ENCODE measurements around the gene BDP1. TPM values are rescaled to one million over a fixed set of nuclear protein-coding genes. Genes with fewer than 3 reads are reported as not detected.
A peak's percentile ranks its signal among the peaks of the same experiment; 100 is the strongest.
"Not testable (repeated sequence)": the region's sequence is repeated elsewhere in the genome, so short reads cannot be mapped to it uniquely, and the experiment has no call there.

Gene BDP1
- total RNA-seq, 3 donors from 2014 or later, result 37.0 to 38.3 (median 37.3) TPM

DNA sequence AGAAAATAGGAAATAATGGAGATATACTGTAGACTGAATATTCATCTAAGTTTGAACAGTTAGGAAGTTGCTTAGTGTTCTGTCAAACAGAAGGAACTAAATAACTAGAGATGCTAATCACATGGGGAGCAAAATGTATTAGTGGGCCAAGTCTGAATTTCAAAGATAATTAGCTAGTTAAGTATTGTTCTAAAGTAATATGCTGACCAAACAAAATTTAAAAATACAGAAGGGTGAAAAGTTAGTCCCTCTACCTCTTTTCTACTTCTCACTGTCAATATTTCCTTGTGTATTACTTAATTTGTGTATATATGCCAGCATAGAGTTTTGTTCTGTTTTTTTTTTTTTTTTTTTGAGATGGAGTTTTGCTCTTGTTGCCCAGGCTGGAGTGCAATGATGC lies 135.6 kb downstream of the BDP1 start:
- H3K4me1 Mint-ChIP-seq (ENCODE audit: low read depth), result peaks cover 42% of the 10 kb centered on the region
- H3K27me3 Mint-ChIP-seq (ENCODE audit: low read depth), result no peaks in the 10 kb centered on the region
- H3K4me3 Mint-ChIP-seq, result no peak overlapping the region
- H3K9me3 Mint-ChIP-seq, result no peaks in the 10 kb centered on the region
- ATAC-seq (no peak), DNase-seq (no peak)
- H3K36me3 Mint-ChIP-seq (ENCODE audit: insufficient read depth), result peaks cover 19% of the 10 kb centered on the region

DNA sequence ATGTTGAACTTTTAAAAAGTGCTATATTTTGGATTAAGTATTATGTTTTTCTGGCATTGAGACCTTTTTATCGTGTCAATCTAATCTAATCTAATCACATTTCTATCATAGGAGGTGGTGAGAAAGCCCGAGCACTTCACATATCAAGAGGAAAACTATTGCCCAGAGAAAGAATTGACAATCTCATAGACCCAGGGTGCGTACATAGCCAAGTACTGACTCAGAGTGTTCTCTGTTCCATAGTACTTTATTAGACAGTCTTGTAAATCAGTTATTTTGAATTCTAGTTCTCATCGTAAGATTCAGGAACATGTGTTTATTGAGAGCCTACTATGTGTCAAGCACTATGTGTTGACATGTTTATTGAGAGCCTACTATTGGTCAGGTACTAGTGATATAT lies 140.7 kb downstream of the BDP1 start:
- ATAC-seq (no peak), DNase-seq (no peak)
- H3K4me3 Mint-ChIP-seq, result no peak overlapping the region
- H3K27me3 Mint-ChIP-seq (ENCODE audit: low read depth), result no peaks in the 10 kb centered on the region
- H3K9me3 Mint-ChIP-seq, result no peaks in the 10 kb centered on the region
- peaks cover 35% of the 10 kb centered on the region for H3K36me3 Mint-ChIP-seq (ENCODE audit: insufficient read depth)
- H3K4me1 Mint-ChIP-seq (ENCODE audit: low read depth), result peaks cover 16% of the 10 kb centered on the region

DNA sequence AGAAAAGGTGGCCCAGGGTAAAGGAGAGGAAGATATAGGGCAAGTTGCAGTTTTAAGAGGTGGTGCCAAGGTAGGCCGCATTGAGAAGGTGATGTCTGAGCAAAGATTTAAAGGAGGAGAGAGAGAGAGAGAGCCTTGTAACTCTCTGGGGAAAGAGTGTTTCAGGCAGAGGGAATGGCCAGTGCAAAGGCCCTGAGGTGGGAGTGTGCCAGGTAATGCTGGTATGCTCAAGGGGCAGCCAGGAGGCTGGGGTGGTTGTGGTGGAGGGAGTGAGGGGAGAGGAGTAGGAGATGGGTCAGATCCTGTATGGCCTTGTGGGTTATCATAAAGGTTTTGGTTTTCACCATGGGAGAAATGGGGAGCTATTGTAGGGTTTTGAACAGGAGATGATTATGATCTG lies 141.6 kb downstream of the BDP1 start:
- no peak overlapping the region for H3K4me3 Mint-ChIP-seq
- H3K4me1 Mint-ChIP-seq (ENCODE audit: low read depth), result peaks cover 23% of the 10 kb centered on the region
- no peaks in the 10 kb centered on the region for H3K27me3 Mint-ChIP-seq (ENCODE audit: low read depth)
- H3K9me3 Mint-ChIP-seq, result no peaks in the 10 kb centered on the region
- DNase-seq (no peak), ATAC-seq (no peak)
- H3K36me3 Mint-ChIP-seq (ENCODE audit: insufficient read depth), result peaks cover 36% of the 10 kb centered on the region

DNA sequence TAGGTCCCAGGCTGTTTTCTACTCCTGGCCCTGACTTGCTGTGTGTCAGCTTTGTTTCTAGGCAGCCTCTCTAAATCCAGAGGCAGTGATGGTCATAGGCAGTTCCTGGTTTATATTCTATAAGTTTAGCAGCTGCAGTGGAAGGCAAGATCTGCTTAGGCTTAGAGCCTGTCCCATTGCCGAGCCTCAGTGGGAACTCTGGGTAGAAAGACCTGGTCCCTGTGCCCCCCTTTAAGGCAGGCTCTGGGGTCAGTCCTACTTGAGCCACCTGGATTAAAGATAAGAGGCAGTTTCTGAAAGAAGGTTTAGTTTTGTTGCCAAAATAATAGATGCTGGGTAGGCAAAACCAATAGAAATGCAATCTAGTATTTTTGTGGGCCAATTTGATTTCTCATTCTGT lies 145.3 kb downstream of the BDP1 start:
- H3K27me3 Mint-ChIP-seq (ENCODE audit: low read depth), result no peaks in the 10 kb centered on the region
- peaks cover 42% of the 10 kb centered on the region for H3K36me3 Mint-ChIP-seq (ENCODE audit: insufficient read depth)
- no peaks in the 10 kb centered on the region for H3K9me3 Mint-ChIP-seq
- H3K4me1 Mint-ChIP-seq (ENCODE audit: low read depth), result peaks cover 29% of the 10 kb centered on the region
- H3K4me3 Mint-ChIP-seq, result no peak overlapping the region
- DNase-seq (no peak), ATAC-seq (no peak)

DNA sequence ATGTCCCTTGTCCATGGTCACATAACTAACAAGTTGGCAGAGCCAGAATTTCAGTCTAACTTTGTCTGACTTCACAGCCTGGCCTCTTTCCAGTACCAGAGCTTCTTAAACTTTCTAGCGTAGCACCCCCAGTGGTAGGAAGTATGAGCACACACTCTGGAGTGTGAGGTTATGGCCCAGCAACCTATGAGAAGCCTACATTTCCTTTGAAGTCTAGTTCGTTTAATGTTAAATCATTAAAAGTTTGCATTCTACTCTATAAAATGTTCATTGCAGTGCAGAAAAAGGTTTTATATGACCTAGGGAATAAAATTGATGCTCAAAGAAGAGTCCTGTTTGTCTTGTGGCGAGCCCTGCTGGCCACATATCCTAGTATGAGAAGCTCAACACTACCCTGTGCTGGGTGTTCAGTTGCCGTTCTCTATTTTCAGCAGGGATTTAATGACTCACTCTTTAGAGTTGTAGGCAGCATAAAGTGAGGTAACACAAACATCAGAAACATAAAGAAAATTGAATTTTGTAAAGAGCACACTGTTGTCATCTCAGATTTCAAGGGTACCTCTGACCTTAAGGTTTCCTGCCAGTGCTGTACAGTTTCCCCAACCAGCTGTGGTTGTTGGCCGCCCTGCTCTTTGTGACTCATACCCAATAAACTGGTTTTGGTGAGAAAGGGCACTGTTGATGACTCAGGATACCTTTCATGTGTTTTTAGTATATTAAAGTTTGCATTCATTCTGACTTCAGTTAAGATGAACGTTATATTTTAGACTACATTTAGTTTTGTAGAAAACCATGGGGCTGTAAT lies 146.0 kb downstream of the BDP1 start:
- Mint-ChIP-seq H3K9me3 (no peaks in the 10 kb centered on the region), H3K27me3 (ENCODE audit: low read depth) (no peaks in the 10 kb centered on the region), H3K4me1 (ENCODE audit: low read depth) (peaks cover 29% of the 10 kb centered on the region), H3K4me3 (no peak overlapping the region), H3K36me3 (ENCODE audit: insufficient read depth) (peaks cover 38% of the 10 kb centered on the region)
- ATAC-seq (peak; percentile 96), DNase-seq (peak; percentile 68)

DNA sequence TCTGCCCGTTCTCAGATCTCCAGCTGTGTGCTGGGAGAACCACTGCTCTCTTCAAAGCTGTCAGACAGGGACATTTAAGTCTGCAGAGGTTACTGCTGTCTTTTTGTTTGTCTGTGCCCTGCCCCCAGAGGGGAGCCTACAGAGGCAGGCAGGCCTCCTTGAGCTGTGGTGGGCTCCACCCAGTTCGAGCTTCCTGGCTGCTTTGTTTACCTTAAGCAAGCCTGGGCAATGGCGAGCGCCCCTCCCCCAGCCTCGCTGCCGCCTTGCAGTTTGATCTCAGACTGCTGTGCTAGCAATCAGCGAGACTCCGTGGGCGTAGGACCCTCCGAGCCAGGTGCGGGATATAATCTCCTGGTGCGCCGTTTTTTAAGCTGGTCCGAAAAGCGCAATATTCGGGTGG lies 154.5 kb downstream of the BDP1 start:
- H3K4me3 Mint-ChIP-seq; H3K9me3 Mint-ChIP-seq; ATAC-seq; DNase-seq; H3K27me3 Mint-ChIP-seq (ENCODE audit: low read depth); H3K4me1 Mint-ChIP-seq (ENCODE audit: low read depth): not testable (repeated sequence)
- H3K36me3 Mint-ChIP-seq (ENCODE audit: insufficient read depth), result peaks cover 26% of the 10 kb centered on the region

DNA sequence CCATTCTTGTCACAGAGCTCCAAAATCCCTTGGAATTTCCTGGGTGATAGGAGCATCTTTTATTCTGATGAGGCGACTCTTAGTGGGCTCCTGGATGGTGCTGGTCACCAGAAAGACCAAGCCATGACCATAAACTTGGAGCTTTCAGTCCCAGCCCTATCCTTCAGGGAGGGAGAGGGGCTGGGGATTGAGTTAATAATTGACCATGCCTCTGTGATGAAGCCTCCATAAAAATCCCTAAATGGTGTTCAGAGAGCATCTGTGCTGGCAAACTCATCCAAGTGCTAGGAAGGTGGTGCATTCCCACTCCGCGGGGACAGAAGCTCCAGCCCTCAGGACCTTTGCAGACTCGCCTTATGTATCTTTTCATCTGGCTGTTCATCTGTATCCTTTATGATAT lies 160.4 kb downstream of the BDP1 start:
- ATAC-seq, result no peak
- H3K4me3 Mint-ChIP-seq, result no peak overlapping the region
- peaks cover 4% of the 10 kb centered on the region for H3K4me1 Mint-ChIP-seq (ENCODE audit: low read depth)
- no peaks in the 10 kb centered on the region for H3K27me3 Mint-ChIP-seq (ENCODE audit: low read depth)
- no peak for DNase-seq
- H3K9me3 Mint-ChIP-seq, result no peaks in the 10 kb centered on the region
- peaks cover 46% of the 10 kb centered on the region for H3K36me3 Mint-ChIP-seq (ENCODE audit: insufficient read depth)

Other genes with a start within 250 kb of the BDP1 start
- 10 to 100 TPM; 44.7 to 50.1 (median 48.3) TPM for gene MCCC2, start 131.7 kb downstream of the BDP1 start, total RNA-seq